Suprapubic skin (tissue), 4 donors: ENCODE measurements around the gene PAQR7.

ENCODE experiments used
- CTCF ChIP-seq, 2 donors: fragments of 200-600 bp in 1 of 2; fragments of 450-650 bp in 1 of 2; sonication (generic) in 1 of 2; IDR thresholded peaks; one replicate each; pipeline ENCODE4 v1.5.1; 2016 to 2019; ENCODE audit warnings: antibody characterized with exemption in 2 of 2, mild to moderate bottlenecking in 1 of 2, moderate library complexity in 1 of 2
- POLR2A ChIP-seq, 2 donors: fragments of 450-650 bp; IDR thresholded peaks; one replicate each; pipeline ENCODE4 v1.6.1; 2017; ENCODE audit warnings: antibody characterized with exemption in 2 of 2, mild to moderate bottlenecking in 2 of 2, moderate library complexity in 2 of 2
- POLR2AphosphoS5 ChIP-seq, 3 donors: sonication (generic); formaldehyde crosslinking; IDR thresholded peaks; one replicate each; pipeline ENCODE4 v1.6.1; 2017; ENCODE audit warnings: antibody characterized with exemption in 3 of 3

DNA sequence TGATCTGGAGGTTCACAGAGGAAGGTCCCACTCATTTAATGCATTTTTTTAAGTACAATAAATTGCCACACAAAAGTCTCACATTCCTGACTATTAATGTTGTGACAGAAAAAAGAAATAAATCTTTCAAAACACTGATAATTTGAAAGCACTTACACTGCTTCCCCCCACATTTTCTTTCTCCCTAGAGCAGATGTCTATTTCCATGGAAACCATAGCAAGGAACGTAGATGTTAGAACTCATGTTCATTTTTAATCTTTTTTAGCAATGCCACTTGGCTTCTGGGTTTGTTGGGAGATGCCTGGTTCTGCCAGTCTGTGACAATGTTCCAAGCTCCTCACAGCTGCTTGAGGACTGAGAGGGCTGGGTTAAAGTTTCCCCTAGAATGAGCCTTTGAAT, 32.7 kb upstream of the PAQR7 start:
- no peak for TF ChIP-seq CTCF (IDR thresholded peaks at IDR 0.05)
- no peak for TF ChIP-seq POLR2AphosphoS5 (IDR thresholded peaks at IDR 0.05)
- TF ChIP-seq POLR2A (IDR thresholded peaks at IDR 0.05) = no peak
